OCI-LY7 (cell line): Measurements from ENCODE around the gene TFAP2E. TPM values are rescaled to one million over a fixed set of nuclear protein-coding genes. Genes with fewer than 3 reads are reported as not detected.

Experiments
- BruUV-seq: library from RNA; stranded (reverse); fragments of 400-500 nt; replicated peaks from 2 replicates; lab custom pipeline; 2021; lab: Mats Ljungman, UMichigan
- CTCF ChIA-PET: fragments of 300-600 bp; sonication (Branson Sonifier 250); formaldehyde crosslinking; loops from one replicate; lab custom pipeline; 2022; ENCODE audit warnings: antibody characterized with exemption; ENCODE audit not compliant: unreplicated experiment; lab: Charles Lee
- POLR2A ChIA-PET: fragments of 300-600 bp; sonication (Branson Sonifier 250); formaldehyde crosslinking; loops from one replicate; lab custom pipeline; 2022; ENCODE audit warnings: antibody characterized with exemption; lab: Charles Lee
- DNase-seq: peaks from one replicate; pipeline ENCODE4 v3.0.0-alpha.2; 2015; ENCODE audit warnings: low spot score
- H2AFZ ChIP-seq: fragments of 200-600 bp; sonication (generic), shearing (Covaris generic); 2 replicates; pipeline ENCODE4 v1.6.1; 2014; ENCODE audit warnings: mild to moderate bottlenecking, antibody characterized with exemption, low read length, moderate library complexity
- H3K27ac ChIP-seq: fragments of 200-600 bp; sonication (generic); 2 replicates; pipeline ENCODE4 v1.5.1; 2014; ENCODE audit warnings: mixed run types, low read depth, mild to moderate bottlenecking, moderate library complexity, low read length, inconsistent platforms; ENCODE audit not compliant: poor library complexity, severe bottlenecking
- H3K36me3 ChIP-seq: fragments of 200-600 bp; sonication (generic); 2 replicates; pipeline ENCODE4 v1.6.1; 2014; ENCODE audit warnings: mild to moderate bottlenecking, antibody characterized with exemption, low read length, moderate library complexity, mixed read lengths; ENCODE audit not compliant: insufficient read depth
- H3K4me1 ChIP-seq: fragments of 200-600 bp; sonication (generic); 2 replicates; pipeline ENCODE4 v1.5.1; 2014; ENCODE audit warnings: mild to moderate bottlenecking, low read length; ENCODE audit not compliant: insufficient read depth, poor library complexity, severe bottlenecking
- H3K4me2 ChIP-seq: fragments of 200-600 bp; sonication (generic); 2 replicates; pipeline ENCODE4 v1.6.1; 2014; ENCODE audit warnings: mild to moderate bottlenecking, low read length
- H3K4me3 ChIP-seq: fragments of 200-600 bp; sonication (generic); 2 replicates; pipeline ENCODE4 v1.5.1; 2014; ENCODE audit warnings: mild to moderate bottlenecking, low read depth, low read length; ENCODE audit not compliant: poor library complexity, severe bottlenecking
- H3K79me2 ChIP-seq: fragments of 200-600 bp; sonication (generic); 2 replicates; pipeline ENCODE4 v1.6.1; 2016; ENCODE audit warnings: low read depth, mild to moderate bottlenecking, low read length, moderate library complexity, mixed read lengths; ENCODE audit not compliant: insufficient read depth
- H3K9me2 ChIP-seq: fragments of 200-600 bp; sonication (generic); 2 replicates; pipeline ENCODE4 v1.6.1; 2016; ENCODE audit warnings: mild to moderate bottlenecking, low read length, mixed read lengths; ENCODE audit not compliant: insufficient read depth
- H3K9me3 ChIP-seq: fragments of 200-600 bp; sonication (generic); 2 replicates; pipeline ENCODE4 v1.6.1; 2014; ENCODE audit warnings: mild to moderate bottlenecking, mixed run types, low read length, mixed read lengths
- H4K20me1 ChIP-seq: fragments of 200-600 bp; sonication (generic); 2 replicates; pipeline ENCODE4 v1.6.1; 2014; ENCODE audit warnings: mild to moderate bottlenecking, antibody characterized with exemption, low read length, moderate library complexity, mixed read lengths; ENCODE audit not compliant: insufficient read depth
- CTCF ChIP-seq: fragments of 200-600 bp; sonication (generic); conservative IDR thresholded peaks from 2 replicates; pipeline ENCODE4 v1.5.1; 2014; ENCODE audit warnings: mild to moderate bottlenecking, antibody characterized with exemption, low read length, moderate library complexity, mixed read lengths
- EZH2phosphoT487 ChIP-seq: fragments of 200-600 bp; sonication (generic); IDR thresholded peaks from 2 replicates; pipeline ENCODE4 v1.6.1; 2018; ENCODE audit warnings: low read depth, borderline replicate concordance, mild to moderate bottlenecking, mixed run types, antibody characterized with exemption, low read length, moderate library complexity, mixed read lengths
- intact Hi-C: fragments of 100-400 bp; cut with micrococcal nuclease; formaldehyde crosslinking; loops from one replicate; pipeline ENCODE4 v1.10.0; 2022; ENCODE audit not compliant: unreplicated experiment
- total RNA-seq, 2 experiments: library from RNA; depleted of rRNA in 1 of 2; stranded (reverse); fragments of >200 nt in 1 of 2; shearing (Covaris generic) in 1 of 2; gene quantifications; 2 replicates each; pipeline ENCODE4 v1.2.3, GENCODE V29; 2014 to 2022

TFAP2E gene
- total RNA-seq, 2 experiments from 2014 or later: 1.1 to 1.2 TPM

- POLR2A ChIA-PET: interaction anchor here (0.6 to 0.7 kb wide), 2 partner anchors 8 to 295 kb away, joined by 4 to 8 read pairs; no protein-coding TSS in a partner anchor
- peak; percentile 25 for DNase-seq
Measured at GRCh38 chr1:35642471-35642955, 69.4 kb downstream of the TFAP2E start.

GRCh38 chr1:35644204-35644603 lies 71.1 kb downstream of the TFAP2E start:
- intact Hi-C loops: no loop called here
- H4K20me1 ChIP-seq: peaks cover 10% of the 10 kb centered on the region
- DNase-seq: no peak
- H3K79me2 ChIP-seq: peaks cover 23% of the 10 kb centered on the region
- H2AFZ ChIP-seq: no peak overlapping the region
- H3K27ac ChIP-seq: no peak overlapping the region
- ChIA-PET POLR2A (interaction anchor here (0.6 to 0.7 kb wide), 3 partner anchors 86 to 784 kb away, joined by 3 read pairs; partner anchors contain the start of gene NCDN), CTCF (no interaction called here)
- H3K4me1 ChIP-seq: peaks cover 17% of the 10 kb centered on the region
- no peak overlapping the region for H3K4me2 ChIP-seq
- H3K4me3 ChIP-seq: no peak overlapping the region
- no peaks in the 10 kb centered on the region for H3K9me3 ChIP-seq
- no peak for TF ChIP-seq CTCF
- TF ChIP-seq EZH2phosphoT487: no peak
- BruUV-seq: no TSS peak
- H3K9me2 ChIP-seq: no peaks in the 10 kb centered on the region
- no peaks in the 10 kb centered on the region for H3K36me3 ChIP-seq

More at GRCh38 chr1:35642471-35642955, 69.4 kb downstream of the TFAP2E start:
- H3K9me3 ChIP-seq: no peaks in the 10 kb centered on the region
- BruUV-seq: no TSS peak
- H3K4me3 ChIP-seq: peak overlapping the region; percentile 94
- H4K20me1 ChIP-seq: peaks cover 15% of the 10 kb centered on the region
- H3K79me2 ChIP-seq: peaks cover 40% of the 10 kb centered on the region
- H3K4me2 ChIP-seq: peak overlapping the region; percentile 93
- peaks cover 30% of the 10 kb centered on the region for H3K4me1 ChIP-seq
- H2AFZ ChIP-seq: peak overlapping the region; percentile 98
- intact Hi-C loops: no loop called here
- no peaks in the 10 kb centered on the region for H3K36me3 ChIP-seq
- H3K27ac ChIP-seq: no peak overlapping the region
- 0 out of 2 replicates have a peak, but pooled peaks have one; percentile 27 for TF ChIP-seq CTCF
- no peak for TF ChIP-seq EZH2phosphoT487
- H3K9me2 ChIP-seq: no peaks in the 10 kb centered on the region
- CTCF ChIA-PET: no interaction called here

Other genes with a start within 250 kb of the TFAP2E start
- gene KIAA0319L, start 15.9 kb upstream of the TFAP2E start, total RNA-seq (2014; rRNA removed; shearing (Covaris generic)): 23.1 and 25.3 TPM in 2 replicates
- gene KIAA0319L, start 15.9 kb upstream of the TFAP2E start, total RNA-seq (2022): 44.9 and 47.4 TPM in 2 replicates
- 16.5 and 22.2 TPM in 2 replicates for gene NCDN, start 15.5 kb upstream of the TFAP2E start, total RNA-seq (2014; rRNA removed; shearing (Covaris generic))
- 25.8 and 30.1 TPM in 2 replicates for gene NCDN, start 15.5 kb upstream of the TFAP2E start, total RNA-seq (2022)
- 22.0 and 28.7 TPM in 2 replicates for gene PSMB2, start 68.2 kb downstream of the TFAP2E start, total RNA-seq (2014; rRNA removed; shearing (Covaris generic))
- 86.3 and 92.3 TPM in 2 replicates for gene PSMB2, start 68.2 kb downstream of the TFAP2E start, total RNA-seq (2022)
- 7.2 and 8.8 TPM in 2 replicates for gene C1orf216, start 145.6 kb downstream of the TFAP2E start, total RNA-seq (2014; rRNA removed; shearing (Covaris generic))
- 15.0 and 15.3 TPM in 2 replicates for gene C1orf216, start 145.6 kb downstream of the TFAP2E start, total RNA-seq (2022)
- gene CLSPN, start 196.7 kb downstream of the TFAP2E start, total RNA-seq (2014; rRNA removed; shearing (Covaris generic)): 28.7 and 33.2 TPM in 2 replicates
- gene CLSPN, start 196.7 kb downstream of the TFAP2E start, total RNA-seq (2022): 67.9 and 68.5 TPM in 2 replicates
- 6.5 and 14.1 TPM in 2 replicates for gene AGO4, start 234.7 kb downstream of the TFAP2E start, total RNA-seq (2014; rRNA removed; shearing (Covaris generic))
- 18.6 and 22.3 TPM in 2 replicates for gene AGO4, start 234.7 kb downstream of the TFAP2E start, total RNA-seq (2022)